ENCODE data around the gene NAPG.

NAPG gene

DNA sequence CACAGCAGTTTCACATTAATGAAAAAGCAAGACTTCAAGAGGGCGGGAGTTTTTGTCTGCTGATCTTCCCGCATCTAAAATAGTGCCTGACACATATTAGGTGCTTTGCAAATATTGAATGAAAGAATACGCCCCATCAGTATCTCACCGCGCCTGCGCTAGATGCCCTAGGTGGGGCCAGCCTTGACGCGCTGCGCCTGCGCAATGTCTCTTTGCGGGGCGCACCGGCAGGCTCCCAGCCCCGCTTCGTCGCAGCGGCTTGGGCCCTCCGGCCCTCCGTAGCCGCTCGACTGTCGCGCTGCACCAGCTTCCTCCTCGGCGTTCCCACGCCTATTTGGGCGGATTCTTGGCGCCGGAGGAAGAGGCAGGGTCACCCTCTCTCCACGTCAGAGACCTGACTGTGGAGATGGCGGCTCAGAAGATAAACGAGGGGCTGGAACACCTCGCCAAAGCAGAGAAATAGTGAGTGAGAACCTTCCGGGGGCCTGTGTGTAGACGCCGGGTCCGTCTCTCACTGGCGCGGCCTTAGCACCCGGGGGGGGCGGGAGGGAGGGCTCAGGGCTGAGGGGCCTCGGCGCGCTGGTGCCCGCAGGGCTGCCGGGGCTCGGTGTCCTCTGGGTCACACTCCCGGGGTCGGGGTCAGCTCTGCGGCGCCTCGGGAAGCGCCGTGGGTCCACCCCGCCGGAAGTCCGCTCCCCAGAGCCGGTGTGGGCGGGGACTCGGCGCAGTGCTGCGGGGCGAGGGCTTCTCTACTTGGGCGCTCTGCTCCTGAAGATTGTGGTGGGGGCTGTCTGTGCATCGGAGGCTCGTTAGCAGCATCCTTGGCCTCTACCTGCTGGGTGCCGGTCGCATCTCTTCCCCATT, at the start of gene NAPG:
Gene NAPG (plus strand): TSS at position 331 of the 864 bp plus-strand sequence. CDS start 76 bp downstream, at position 407.
- H3K27ac ChIP-seq = peak within 1 kb of the TSS; percentile 94
- H3K36me3 ChIP-seq (replicated peaks) = no peaks in the 10 kb centered on the region
- TF ChIP-seq, protein P1, sequence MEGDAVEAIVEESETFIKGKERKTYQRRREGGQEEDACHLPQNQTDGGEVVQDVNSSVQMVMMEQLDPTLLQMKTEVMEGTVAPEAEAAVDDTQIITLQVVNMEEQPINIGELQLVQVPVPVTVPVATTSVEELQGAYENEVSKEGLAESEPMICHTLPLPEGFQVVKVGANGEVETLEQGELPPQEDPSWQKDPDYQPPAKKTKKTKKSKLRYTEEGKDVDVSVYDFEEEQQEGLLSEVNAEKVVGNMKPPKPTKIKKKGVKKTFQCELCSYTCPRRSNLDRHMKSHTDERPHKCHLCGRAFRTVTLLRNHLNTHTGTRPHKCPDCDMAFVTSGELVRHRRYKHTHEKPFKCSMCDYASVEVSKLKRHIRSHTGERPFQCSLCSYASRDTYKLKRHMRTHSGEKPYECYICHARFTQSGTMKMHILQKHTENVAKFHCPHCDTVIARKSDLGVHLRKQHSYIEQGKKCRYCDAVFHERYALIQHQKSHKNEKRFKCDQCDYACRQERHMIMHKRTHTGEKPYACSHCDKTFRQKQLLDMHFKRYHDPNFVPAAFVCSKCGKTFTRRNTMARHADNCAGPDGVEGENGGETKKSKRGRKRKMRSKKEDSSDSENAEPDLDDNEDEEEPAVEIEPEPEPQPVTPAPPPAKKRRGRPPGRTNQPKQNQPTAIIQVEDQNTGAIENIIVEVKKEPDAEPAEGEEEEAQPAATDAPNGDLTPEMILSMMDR (IDR thresholded peaks at IDR 0.05; ENCODE audit: low read depth, low read length, missing control alignments) = no peak
- DNase-seq = peak; percentile 86
- no peaks in the 10 kb centered on the region for H3K27me3 ChIP-seq (replicated peaks)
- in situ Hi-C loops (cut with HindIII; ENCODE audit: low pct_ligation_motif_present, low sequenced_read_pairs) = no loop called here
- peak within 1 kb of the TSS; percentile 90 for H3K4me3 ChIP-seq (ENCODE audit: low read depth, low read length)

DNA sequence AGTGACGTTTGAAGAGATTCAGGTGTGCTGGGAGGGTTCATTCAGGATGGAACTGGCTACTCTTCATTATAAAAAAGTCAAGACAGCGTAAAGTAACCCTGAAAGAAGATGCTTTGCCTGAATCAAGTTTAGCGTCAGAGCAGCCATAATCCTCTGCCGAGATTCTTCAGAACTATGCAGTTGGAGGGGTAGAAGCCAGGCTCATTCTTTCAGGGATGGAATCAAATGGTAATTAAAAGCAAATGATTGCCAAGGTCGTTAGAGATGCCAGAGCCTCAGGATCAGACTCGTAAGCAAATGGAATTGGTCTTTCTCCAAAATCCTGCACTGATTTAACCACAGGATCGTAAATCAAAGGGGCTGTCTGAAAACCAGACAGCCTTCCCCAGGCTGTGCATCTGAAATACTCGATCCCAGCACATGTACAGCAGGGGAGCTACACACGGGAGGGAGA, 49.5 kb upstream of the NAPG start:
- Histone ChIP-seq H3K27me3 (replicated peaks) (peaks cover 15% of the 10 kb centered on the region), H3K4me3 (ENCODE audit: low read depth, low read length) (no peak overlapping the region), H3K27ac (no peak overlapping the region), H3K36me3 (replicated peaks) (no peaks in the 10 kb centered on the region)
- TF ChIP-seq, protein P1 (IDR thresholded peaks at IDR 0.05; ENCODE audit: low read depth, low read length, missing control alignments) = no peak
- in situ Hi-C loops (cut with HindIII; ENCODE audit: low pct_ligation_motif_present, low sequenced_read_pairs) = no loop called here
- no peak for DNase-seq

DNA sequence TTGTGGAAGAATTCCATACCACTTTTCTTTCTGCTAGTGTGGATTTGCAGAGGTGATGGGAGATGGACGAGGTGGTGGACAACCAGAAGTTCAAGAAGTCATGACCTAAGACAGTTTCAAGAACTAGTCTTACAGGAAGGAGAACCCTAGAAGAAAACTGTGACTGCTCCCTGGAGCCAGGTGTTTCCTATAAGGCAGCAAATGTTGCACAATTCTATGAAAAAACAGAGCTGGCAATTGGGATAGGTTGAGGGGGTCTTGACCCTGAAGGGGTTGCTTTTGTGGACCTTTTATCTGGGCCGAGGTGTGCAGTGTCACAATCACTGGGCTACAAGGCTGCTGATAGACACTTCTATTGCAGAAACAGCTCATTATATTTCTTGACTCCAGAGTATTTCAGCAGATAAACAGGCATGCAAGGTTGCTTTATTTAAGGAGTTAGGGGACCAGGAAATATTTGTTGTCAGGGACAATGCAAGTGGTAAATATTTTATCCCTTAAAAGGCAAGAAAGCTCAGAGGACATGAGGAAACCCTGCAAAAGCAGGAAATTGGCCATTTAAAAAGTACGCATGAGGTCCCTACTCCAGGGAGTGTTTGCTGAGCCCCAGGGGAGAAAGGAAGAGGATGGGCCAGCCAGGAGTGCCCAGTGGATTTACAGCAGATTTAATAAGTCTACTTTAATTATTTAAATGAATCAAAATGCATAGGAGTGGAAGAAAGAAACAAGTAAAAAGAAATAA, 48.5 kb upstream of the NAPG start:
- TF ChIP-seq, protein P1 (IDR thresholded peaks at IDR 0.05; ENCODE audit: low read depth, low read length, missing control alignments) = no peak
- in situ Hi-C loops (cut with HindIII; ENCODE audit: low pct_ligation_motif_present, low sequenced_read_pairs) = no loop called here
- H3K27ac ChIP-seq = no peak overlapping the region
- H3K4me3 ChIP-seq (ENCODE audit: low read depth, low read length) = no peak overlapping the region
- H3K27me3 ChIP-seq (replicated peaks) = peaks cover 15% of the 10 kb centered on the region
- DNase-seq = no peak
- H3K36me3 ChIP-seq (replicated peaks) = no peaks in the 10 kb centered on the region

DNA sequence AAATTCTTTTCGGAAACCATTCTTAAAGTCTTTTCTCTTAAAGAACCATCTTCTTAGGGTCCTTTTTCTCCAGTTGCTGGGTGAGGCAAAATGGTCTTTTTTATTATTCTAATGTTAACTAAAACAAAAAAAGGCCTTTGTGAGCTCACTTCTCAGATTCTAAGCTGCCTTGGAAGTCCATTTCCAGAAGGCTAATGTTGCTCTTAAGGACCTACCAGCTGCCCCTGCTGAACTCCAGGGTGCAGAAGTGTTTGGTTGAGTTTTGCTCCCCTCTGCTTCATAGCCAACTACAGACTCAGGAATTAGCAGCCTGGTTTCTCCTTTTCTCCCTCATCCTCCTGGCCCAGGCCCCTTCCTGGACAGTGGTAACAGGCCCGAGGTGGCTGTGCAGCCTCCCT, 48.0 kb upstream of the NAPG start:
- TF ChIP-seq, protein P1 (IDR thresholded peaks at IDR 0.05; ENCODE audit: low read depth, low read length, missing control alignments) = no peak
- H3K27me3 ChIP-seq (replicated peaks) = peaks cover 15% of the 10 kb centered on the region
- H3K4me3 ChIP-seq (ENCODE audit: low read depth, low read length) = no peak overlapping the region
- no peaks in the 10 kb centered on the region for H3K36me3 ChIP-seq (replicated peaks)
- no peak overlapping the region for H3K27ac ChIP-seq
- DNase-seq = no peak
- in situ Hi-C loops (cut with HindIII; ENCODE audit: low pct_ligation_motif_present, low sequenced_read_pairs) = no loop called here

DNA sequence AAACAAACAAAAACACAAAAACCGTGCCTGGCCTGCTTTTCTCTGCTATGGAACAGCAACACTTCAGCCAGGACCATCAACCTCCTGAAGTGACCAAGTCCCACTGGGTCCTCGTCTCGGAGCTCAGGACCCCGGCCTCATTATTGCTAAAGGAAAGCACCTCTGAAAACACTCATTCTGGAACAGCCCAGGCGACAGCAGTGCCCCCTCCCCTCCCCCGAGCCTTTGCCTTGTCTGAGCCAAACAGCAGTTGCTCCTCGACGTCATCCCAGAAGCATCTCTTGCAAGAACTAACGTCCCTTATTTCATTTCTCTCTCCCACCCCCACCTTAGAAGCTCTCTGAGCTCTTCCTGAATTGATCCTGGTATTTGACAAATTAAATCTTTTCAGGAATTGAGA, 44.0 kb upstream of the NAPG start:
- in situ Hi-C loops (cut with HindIII; ENCODE audit: low pct_ligation_motif_present, low sequenced_read_pairs) = no loop called here
- Histone ChIP-seq H3K4me3 (ENCODE audit: low read depth, low read length) (no peak overlapping the region), H3K27ac (no peak overlapping the region), H3K27me3 (replicated peaks) (peaks cover 7% of the 10 kb centered on the region), H3K36me3 (replicated peaks) (no peaks in the 10 kb centered on the region)
- no peak for DNase-seq
- TF ChIP-seq, protein P1 (IDR thresholded peaks at IDR 0.05; ENCODE audit: low read depth, low read length, missing control alignments) = no peak
